ENCODE data around the gene NBAS. TPM values are rescaled to one million over a fixed set of nuclear protein-coding genes. Genes with fewer than 3 reads are reported as not detected.

The NBAS gene
- polyA plus RNA-seq, 1 donor from 2014 or later = 31.9 TPM

- H3K9ac ChIP-seq (ENCODE audit: low read length) = no peak overlapping the region
- no peaks in the 10 kb centered on the region for H4K20me1 ChIP-seq (ENCODE audit: insufficient read depth)
- H3K4me2 ChIP-seq (ENCODE audit: low read length) = no peak overlapping the region
- no peak overlapping the region for H3K27ac ChIP-seq (ENCODE audit: low read length)
- no peaks in the 10 kb centered on the region for H3K79me2 ChIP-seq (replicated peaks; ENCODE audit: insufficient read depth, low read length)
- H2AFZ ChIP-seq (ENCODE audit: low read depth, low read length) = no peak overlapping the region
- TF ChIP-seq RAD21 (conservative IDR thresholded peaks at IDR 0.05) = no peak
- TF ChIP-seq MXI1 (conservative IDR thresholded peaks at IDR 0.05; ENCODE audit: poor library complexity, severe bottlenecking) = no peak
- no peaks in the 10 kb centered on the region for H3K27me3 ChIP-seq (ENCODE audit: insufficient read depth, low read depth, low read length)
- H3F3A ChIP-seq (ENCODE audit: insufficient read depth, low read length, poor library complexity, severe bottlenecking) = no peaks in the 10 kb centered on the region
- no peaks in the 10 kb centered on the region for H3K9me2 ChIP-seq (ENCODE audit: insufficient read depth, low read length)
- H3K9me3 ChIP-seq (ENCODE audit: low read length) = no peaks in the 10 kb centered on the region
- peaks cover 12% of the 10 kb centered on the region for H3K36me3 ChIP-seq (ENCODE audit: insufficient read depth, low read length)
- no peak overlapping the region for H3K4me3 ChIP-seq (ENCODE audit: low read length)
Measured at GRCh38 chr2:15471606-15472005, 89.5 kb downstream of the NBAS start.

DNA sequence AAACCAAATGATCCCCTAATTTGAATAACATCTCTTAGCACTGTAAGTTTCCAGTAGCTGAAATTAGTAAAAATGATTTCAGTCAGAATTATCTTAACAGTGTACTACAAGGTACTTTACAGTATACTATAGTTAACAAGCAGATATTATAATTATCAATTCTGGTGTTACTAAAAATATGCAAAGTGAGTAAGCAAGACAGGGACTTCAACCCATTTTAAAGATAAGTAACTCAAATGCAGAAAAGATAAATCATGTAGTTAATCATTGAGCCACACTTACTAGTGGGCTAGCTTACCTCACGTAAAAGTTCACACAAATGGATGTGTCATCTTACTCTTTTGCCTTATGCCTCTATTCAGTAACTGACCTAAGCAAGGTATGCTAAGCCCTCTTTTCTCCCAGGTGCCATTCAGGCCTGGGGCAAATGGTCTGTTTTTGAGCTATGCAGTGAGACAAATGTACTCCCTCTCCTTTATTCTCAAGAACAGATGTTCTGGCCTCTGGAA, 101.0 kb downstream of the NBAS start:
- Histone ChIP-seq H3K4me2 (ENCODE audit: low read length) (no peak overlapping the region), H3K4me3 (ENCODE audit: low read length) (no peak overlapping the region), H3K9ac (ENCODE audit: low read length) (no peak overlapping the region), H3K9me2 (ENCODE audit: insufficient read depth, low read length) (no peaks in the 10 kb centered on the region), H3K9me3 (ENCODE audit: low read length) (no peaks in the 10 kb centered on the region), H3K27ac (ENCODE audit: low read length) (no peak overlapping the region), H3K79me2 (replicated peaks; ENCODE audit: insufficient read depth, low read length) (no peaks in the 10 kb centered on the region), H3K36me3 (ENCODE audit: insufficient read depth, low read length) (peaks cover 4% of the 10 kb centered on the region), H3K27me3 (ENCODE audit: insufficient read depth, low read depth, low read length) (no peaks in the 10 kb centered on the region), H4K20me1 (ENCODE audit: insufficient read depth) (no peaks in the 10 kb centered on the region), H2AFZ (ENCODE audit: low read depth, low read length) (no peak overlapping the region), H3F3A (ENCODE audit: insufficient read depth, low read length, poor library complexity, severe bottlenecking) (no peaks in the 10 kb centered on the region)
- TF ChIP-seq MXI1 (conservative IDR thresholded peaks at IDR 0.05; ENCODE audit: poor library complexity, severe bottlenecking) = no peak
- no peak for TF ChIP-seq POLR2AphosphoS5 (IDR thresholded peaks at IDR 0.05)
- no peak for TF ChIP-seq EP300 (conservative IDR thresholded peaks at IDR 0.05; ENCODE audit: poor library complexity, severe bottlenecking)
- no peak for TF ChIP-seq SMC3 (conservative IDR thresholded peaks at IDR 0.05; ENCODE audit: poor library complexity)
- no peak for TF ChIP-seq TAF1 (IDR thresholded peaks at IDR 0.05; ENCODE audit: low read depth)
- TF ChIP-seq CTCF (IDR thresholded peaks at IDR 0.05; ENCODE audit: poor library complexity, severe bottlenecking) = no peak
- TF ChIP-seq, protein P1, sequence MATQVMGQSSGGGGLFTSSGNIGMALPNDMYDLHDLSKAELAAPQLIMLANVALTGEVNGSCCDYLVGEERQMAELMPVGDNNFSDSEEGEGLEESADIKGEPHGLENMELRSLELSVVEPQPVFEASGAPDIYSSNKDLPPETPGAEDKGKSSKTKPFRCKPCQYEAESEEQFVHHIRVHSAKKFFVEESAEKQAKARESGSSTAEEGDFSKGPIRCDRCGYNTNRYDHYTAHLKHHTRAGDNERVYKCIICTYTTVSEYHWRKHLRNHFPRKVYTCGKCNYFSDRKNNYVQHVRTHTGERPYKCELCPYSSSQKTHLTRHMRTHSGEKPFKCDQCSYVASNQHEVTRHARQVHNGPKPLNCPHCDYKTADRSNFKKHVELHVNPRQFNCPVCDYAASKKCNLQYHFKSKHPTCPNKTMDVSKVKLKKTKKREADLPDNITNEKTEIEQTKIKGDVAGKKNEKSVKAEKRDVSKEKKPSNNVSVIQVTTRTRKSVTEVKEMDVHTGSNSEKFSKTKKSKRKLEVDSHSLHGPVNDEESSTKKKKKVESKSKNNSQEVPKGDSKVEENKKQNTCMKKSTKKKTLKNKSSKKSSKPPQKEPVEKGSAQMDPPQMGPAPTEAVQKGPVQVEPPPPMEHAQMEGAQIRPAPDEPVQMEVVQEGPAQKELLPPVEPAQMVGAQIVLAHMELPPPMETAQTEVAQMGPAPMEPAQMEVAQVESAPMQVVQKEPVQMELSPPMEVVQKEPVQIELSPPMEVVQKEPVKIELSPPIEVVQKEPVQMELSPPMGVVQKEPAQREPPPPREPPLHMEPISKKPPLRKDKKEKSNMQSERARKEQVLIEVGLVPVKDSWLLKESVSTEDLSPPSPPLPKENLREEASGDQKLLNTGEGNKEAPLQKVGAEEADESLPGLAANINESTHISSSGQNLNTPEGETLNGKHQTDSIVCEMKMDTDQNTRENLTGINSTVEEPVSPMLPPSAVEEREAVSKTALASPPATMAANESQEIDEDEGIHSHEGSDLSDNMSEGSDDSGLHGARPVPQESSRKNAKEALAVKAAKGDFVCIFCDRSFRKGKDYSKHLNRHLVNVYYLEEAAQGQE (IDR thresholded peaks at IDR 0.05; ENCODE audit: borderline replicate concordance) = no peak
- TF ChIP-seq EZH2 (IDR thresholded peaks at IDR 0.05; ENCODE audit: borderline replicate concordance, insufficient read depth, low read length, poor library complexity, severe bottlenecking) = no peak
- TF ChIP-seq RAD21 (conservative IDR thresholded peaks at IDR 0.05) = no peak

Measured in neural cell (in vitro differentiated cells).